GM21619 (cell line): ENCODE data around the gene DOCK4.

Experiments used
- ATAC-seq: cut with Tn5 transposase; IDR thresholded peaks from one replicate; pipeline ENCODE4 v1.9.1; 2021; ENCODE audit not compliant: unreplicated experiment

Gene DOCK4

GRCh38 chr7:112079673-112080072 is 126.5 kb downstream of the DOCK4 start:
- no peak for ATAC-seq

GRCh38 chr7:112079122-112079521 is 127.1 kb downstream of the DOCK4 start:
- ATAC-seq: no peak

DNA sequence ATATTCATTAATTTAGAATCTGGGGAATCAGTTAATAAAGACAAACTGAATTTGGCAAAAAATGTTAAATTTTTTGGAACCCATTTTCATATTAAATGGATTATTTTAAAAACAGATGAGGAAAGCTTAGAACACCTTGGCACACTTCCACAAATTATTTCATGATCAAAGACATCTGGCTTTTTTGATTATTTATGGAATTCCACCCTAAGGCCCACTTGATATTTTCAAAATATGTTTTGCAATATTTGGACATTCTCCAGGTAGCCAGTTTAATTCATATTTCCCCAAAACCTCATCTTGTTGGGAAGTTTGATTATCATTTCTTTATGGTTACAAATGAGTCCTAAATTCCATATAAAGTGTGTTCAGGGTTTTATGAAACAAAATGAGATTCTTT is 129.9 kb downstream of the DOCK4 start:
- no peak for ATAC-seq

- no peak for ATAC-seq
Measured at GRCh38 chr7:112074464-112074863, 131.7 kb downstream of the DOCK4 start.

DNA sequence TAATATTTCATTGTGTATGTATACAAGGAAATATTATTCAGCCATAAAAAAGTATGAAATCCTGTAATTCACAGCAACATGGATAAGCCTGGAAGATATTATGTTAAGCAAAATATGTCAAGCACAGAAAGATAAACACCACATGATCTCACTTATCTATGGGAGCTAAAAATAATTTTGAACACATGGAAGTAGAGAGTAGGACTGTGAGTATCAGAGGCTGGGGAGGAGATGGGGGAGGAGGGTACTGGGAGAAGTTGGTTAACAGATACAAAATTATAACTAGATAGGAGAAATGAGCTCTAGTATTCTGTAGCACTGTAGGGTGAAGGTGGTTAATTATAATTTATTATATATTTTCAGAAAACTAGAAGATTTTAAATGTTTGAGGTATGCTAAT is 132.7 kb downstream of the DOCK4 start:
- ATAC-seq: no peak

- ATAC-seq: no peak
Measured at GRCh38 chr7:112072541-112073245, 133.5 kb downstream of the DOCK4 start.

- ATAC-seq: no peak
Measured at GRCh38 chr7:112071856-112072255, 134.3 kb downstream of the DOCK4 start.

GRCh38 chr7:112070674-112071256 is 135.4 kb downstream of the DOCK4 start:
- no peak for ATAC-seq

GRCh38 chr7:112069879-112070321 is 136.3 kb downstream of the DOCK4 start:
- no peak for ATAC-seq

GRCh38 chr7:112068967-112069366 is 137.2 kb downstream of the DOCK4 start:
- no peak for ATAC-seq

DNA sequence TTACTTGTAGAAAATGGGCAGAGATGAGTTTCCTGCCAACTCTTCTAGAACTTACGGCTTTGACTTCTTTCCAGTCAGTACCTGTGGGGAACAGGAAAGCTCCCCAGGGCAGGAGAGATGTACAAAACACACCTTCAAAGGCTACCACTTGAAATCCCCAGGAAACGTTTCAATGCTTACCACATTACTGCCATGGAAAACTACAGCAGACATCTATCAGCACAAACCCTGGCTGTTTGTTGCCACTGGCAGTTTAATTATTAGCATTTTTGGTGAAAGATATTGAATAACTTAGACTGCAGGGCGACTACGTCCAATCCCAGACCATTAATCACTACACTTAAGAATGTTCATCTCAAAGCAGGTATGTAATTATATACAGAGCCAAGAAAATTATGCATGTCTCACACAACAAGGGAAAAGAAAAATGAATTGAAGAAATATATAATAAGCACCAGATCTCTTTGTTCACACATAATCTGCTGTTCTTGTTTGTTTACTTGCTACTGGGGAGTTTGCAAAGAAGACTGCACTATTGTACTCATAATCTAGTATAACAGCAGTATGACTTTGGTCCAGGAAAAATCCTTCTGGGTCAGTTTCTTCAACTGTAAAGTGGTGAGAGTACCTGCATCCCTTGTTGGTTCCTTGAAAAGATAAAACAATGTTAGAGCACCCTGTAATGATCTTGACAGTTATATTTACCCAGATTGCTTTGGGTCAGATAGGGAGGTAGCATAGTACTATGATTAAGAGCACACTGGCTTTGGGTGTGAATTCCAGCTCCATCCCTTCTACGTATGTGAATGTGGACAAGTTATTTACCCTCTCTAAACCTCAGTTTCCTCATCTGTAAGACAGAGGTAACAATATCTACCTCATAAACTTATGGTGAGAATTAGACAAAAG is 138.3 kb downstream of the DOCK4 start:
- ATAC-seq: no peak

- no peak for ATAC-seq
Measured at GRCh38 chr7:112067200-112067599, 139.0 kb downstream of the DOCK4 start.

- ATAC-seq: no peak
Measured at GRCh38 chr7:112065758-112066157, 140.4 kb downstream of the DOCK4 start.

DNA sequence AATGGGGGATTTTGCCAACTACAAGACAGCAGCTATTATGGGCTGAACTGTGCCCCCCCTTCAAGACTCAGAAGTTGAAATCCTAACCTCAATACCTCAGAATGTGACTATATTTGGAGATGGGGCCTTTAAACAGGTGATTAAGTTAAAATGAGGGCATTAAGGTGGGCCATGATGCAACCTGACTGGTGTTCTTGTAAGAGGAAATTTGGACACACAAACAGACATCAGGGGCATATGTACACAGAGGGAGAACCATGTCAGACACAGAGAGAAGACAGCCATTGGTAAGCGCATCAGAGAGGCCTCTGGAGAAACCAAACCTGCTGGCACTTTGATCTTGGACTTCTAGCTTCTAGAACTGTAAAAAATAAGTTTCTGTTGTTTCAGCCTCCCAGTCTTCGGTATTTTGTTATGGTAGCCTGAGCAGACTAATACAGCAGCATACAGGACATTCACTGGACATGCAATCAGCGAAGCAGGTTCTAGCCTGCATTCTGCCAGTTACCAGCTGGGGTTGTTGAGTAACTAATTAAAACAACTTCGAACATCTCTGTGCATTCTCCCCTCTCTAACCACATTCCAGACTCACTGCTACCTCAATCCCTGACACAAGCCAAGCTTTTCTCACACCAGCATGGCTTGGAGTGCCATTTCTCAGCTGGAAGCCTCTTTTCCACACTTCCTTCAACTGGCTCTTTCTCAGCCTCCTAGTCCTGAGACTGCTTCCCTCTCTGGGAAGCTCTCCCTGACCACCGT is 141.4 kb downstream of the DOCK4 start:
- no peak for ATAC-seq

GRCh38 chr7:112063974-112064373 is 142.2 kb downstream of the DOCK4 start:
- ATAC-seq: no peak

DNA sequence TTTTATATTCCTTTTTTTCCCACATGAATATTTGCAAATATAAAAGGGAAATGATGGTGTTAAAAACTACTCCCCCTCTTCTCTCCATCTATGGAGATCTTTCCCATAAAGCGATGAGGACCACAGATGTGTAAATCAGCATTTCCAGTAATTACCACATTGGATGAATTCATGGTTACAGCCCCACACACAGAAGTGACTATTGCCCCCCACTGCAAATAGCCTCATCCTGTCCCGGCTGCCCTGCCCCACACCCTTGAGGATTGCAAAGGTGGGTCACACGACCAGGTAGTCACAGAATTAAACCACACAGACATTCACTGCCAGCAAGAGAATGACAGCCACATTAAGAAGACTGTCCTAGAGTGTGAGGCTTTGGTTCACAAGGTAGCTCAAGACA is 145.1 kb downstream of the DOCK4 start:
- no peak for ATAC-seq

DNA sequence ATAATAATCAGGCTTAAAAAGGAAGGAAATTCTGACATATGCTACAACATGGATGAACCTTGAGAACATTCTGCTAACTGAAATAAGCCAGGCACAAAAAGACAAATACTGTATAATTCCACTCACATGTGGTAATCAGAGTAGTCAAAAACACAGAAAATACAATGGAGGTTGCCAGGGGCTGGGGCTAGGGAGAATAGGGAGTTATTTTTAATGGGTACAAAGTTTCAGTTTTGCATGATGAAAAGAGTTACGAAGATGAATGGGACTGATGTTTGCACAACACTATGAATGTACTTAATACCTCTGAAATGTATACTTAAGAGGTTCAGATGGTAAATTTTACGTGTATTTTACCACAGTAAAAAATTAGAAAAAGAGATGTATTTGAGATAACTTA is 145.6 kb downstream of the DOCK4 start:
- no peak for ATAC-seq

- no peak for ATAC-seq
Measured at GRCh38 chr7:112059675-112060074, 146.5 kb downstream of the DOCK4 start.

GRCh38 chr7:112058686-112059085 is 147.5 kb downstream of the DOCK4 start:
- ATAC-seq: no peak

GRCh38 chr7:112056409-112056808 is 149.8 kb downstream of the DOCK4 start:
- peak; percentile 76 for ATAC-seq

GRCh38 chr7:112053737-112054069 is 152.5 kb downstream of the DOCK4 start:
- no peak for ATAC-seq
